WTC11 (cell line): Measurements from ENCODE around the gene THRA. TPM values are rescaled to one million over a fixed set of nuclear protein-coding genes. Genes with fewer than 3 reads are reported as not detected.

Experiments used
- ATAC-seq: fragments of 200-7000 bp; cut with Tn5 transposase; 2 replicates; pipeline ENCODE4 v1.10.0; 2021; ENCODE audit warnings: mild to moderate bottlenecking, moderate library complexity
- CTCF ChIA-PET: fragments of 300-600 bp; sonication (Branson Sonifier 250); formaldehyde crosslinking; loops from one replicate; lab custom pipeline; 2021; ENCODE audit warnings: antibody characterized with exemption; lab: Charles Lee
- POLR2A ChIA-PET: fragments of 350-600 bp; sonication (Branson Sonifier 250); formaldehyde crosslinking; loops from one replicate; lab custom pipeline; 2021; ENCODE audit warnings: antibody characterized with exemption; lab: Charles Lee
- DNase-seq: peaks from one replicate; pipeline ENCODE4 v3.0.0; 2021; ENCODE audit warnings: low spot score
- H3K27ac Mint-ChIP-seq: 2 replicates; pipeline ENCODE4 v1.8.0; 2021; ENCODE audit warnings: mixed read lengths
- H3K27me3 Mint-ChIP-seq: 2 replicates; pipeline ENCODE4 v1.8.0; 2021; ENCODE audit warnings: low read depth, mild to moderate bottlenecking, moderate library complexity, mixed read lengths
- H3K36me3 Mint-ChIP-seq: 2 replicates; pipeline ENCODE4 v1.8.0; 2021; ENCODE audit warnings: mixed read lengths
- H3K4me1 Mint-ChIP-seq: 2 replicates; pipeline ENCODE4 v1.8.0; 2022; ENCODE audit warnings: mixed read lengths
- H3K4me3 Mint-ChIP-seq: 2 replicates; pipeline ENCODE4 v1.8.0; 2021; ENCODE audit warnings: mild to moderate bottlenecking, moderate library complexity, mixed read lengths
- H3K9me3 Mint-ChIP-seq: 2 replicates; pipeline ENCODE4 v1.8.0; 2021; ENCODE audit warnings: mixed read lengths
- CBFB ChIP-seq: sonication (generic); formaldehyde crosslinking; IDR thresholded peaks from 2 replicates; pipeline ENCODE4 v1.8.1; 2022; ENCODE audit warnings: mild to moderate bottlenecking, low read depth, missing genetic modification reagents
- CREM ChIP-seq: sonication (generic); formaldehyde crosslinking; IDR thresholded peaks from 2 replicates; pipeline ENCODE4 v1.8.1; 2022; ENCODE audit warnings: mild to moderate bottlenecking, missing genetic modification reagents, moderate library complexity
- E2F4 ChIP-seq: sonication (generic); formaldehyde crosslinking; IDR thresholded peaks from 2 replicates; pipeline ENCODE4 v1.8.1; 2022; ENCODE audit warnings: low read depth, mild to moderate bottlenecking, moderate library complexity, missing genetic modification reagents, borderline replicate concordance
- FOXK1 ChIP-seq: sonication (generic); formaldehyde crosslinking; IDR thresholded peaks from 2 replicates; pipeline ENCODE4 v1.8.0; 2022; ENCODE audit warnings: mild to moderate bottlenecking, moderate library complexity, missing genetic modification reagents
- IRF2 ChIP-seq: sonication (generic); formaldehyde crosslinking; IDR thresholded peaks from 2 replicates; pipeline ENCODE4 v1.8.0; 2022; ENCODE audit warnings: low read depth, missing genetic modification reagents, borderline replicate concordance
- NFATC4 ChIP-seq: fragments of 250-450 bp; sonication (Bioruptor Pico); IDR thresholded peaks from 2 replicates; pipeline ENCODE4 v1.9.0; 2021; ENCODE audit warnings: mild to moderate bottlenecking
- PRDM15 ChIP-seq: sonication (generic); formaldehyde crosslinking; IDR thresholded peaks from 2 replicates; pipeline ENCODE4 v1.8.0; 2022; ENCODE audit warnings: missing genetic modification reagents
- TP53 ChIP-seq: sonication (generic); formaldehyde crosslinking; IDR thresholded peaks from 2 replicates; pipeline ENCODE4 v1.8.1; 2023; ENCODE audit warnings: mild to moderate bottlenecking, missing genetic modification reagents
- ZNF121 ChIP-seq: sonication (generic); formaldehyde crosslinking; IDR thresholded peaks from 2 replicates; pipeline ENCODE4 v1.8.0; 2023; ENCODE audit warnings: missing genetic modification reagents
- ZNF281 ChIP-seq: sonication (generic); formaldehyde crosslinking; IDR thresholded peaks from 2 replicates; pipeline ENCODE4 v1.8.0; 2023; ENCODE audit warnings: mild to moderate bottlenecking, missing genetic modification reagents
- ZNF425 ChIP-seq: fragments of 250-450 bp; sonication (Bioruptor Pico); conservative IDR thresholded peaks from 2 replicates; pipeline ENCODE4 v1.9.0; 2021; ENCODE audit warnings: mild to moderate bottlenecking
- ZNF671 ChIP-seq: fragments of 250-450 bp; sonication (Bioruptor Pico); IDR thresholded peaks from 2 replicates; pipeline ENCODE4 v1.8.0; 2021; ENCODE audit warnings: mild to moderate bottlenecking
- total RNA-seq: library from RNA; stranded (reverse); gene quantifications from 3 replicates; pipeline ENCODE4 v1.2.3, GENCODE V29; 2021
- TF ChIP-seq, protein P1 (sequence below): sonication (generic); formaldehyde crosslinking; IDR thresholded peaks from 2 replicates; pipeline ENCODE4 v1.8.1; 2023; ENCODE audit warnings: mild to moderate bottlenecking, missing genetic modification reagents, borderline replicate concordance

THRA gene
- total RNA-seq, 1 experiment from 2014 or later, result 15.9 TPM

- no peak overlapping the region; the same call in 1 of the 2 replicates for H3K27ac Mint-ChIP-seq
These were observed 61.7 kb downstream of the THRA start for GRCh38 chr17:40124279-40125141.

GRCh38 chr17:40129498-40129897, 66.7 kb downstream of the THRA start:
- Mint-ChIP-seq H3K27me3 (no peaks in the 10 kb centered on the region), H3K27ac (peak overlapping the region; percentile 61; the same call in 1 of the 2 replicates), H3K4me1 (peaks cover 3% of the 10 kb centered on the region), H3K4me3 (no peak overlapping the region), H3K9me3 (no peaks in the 10 kb centered on the region), H3K36me3 (peaks cover 80% of the 10 kb centered on the region)
- DNase-seq (no peak), ATAC-seq (no peak)
- CTCF ChIA-PET, result interaction anchor here (1.8 kb wide), 1 partner anchor 16 kb away, joined by 5 read pairs; no protein-coding TSS in a partner anchor
- POLR2A ChIA-PET, result interaction anchor here (1.1 kb wide), 1 partner anchor 16 kb away, joined by 3 read pairs; no protein-coding TSS in a partner anchor
- no peak for TF ChIP-seq NFATC4
- TF ChIP-seq, protein P1, sequence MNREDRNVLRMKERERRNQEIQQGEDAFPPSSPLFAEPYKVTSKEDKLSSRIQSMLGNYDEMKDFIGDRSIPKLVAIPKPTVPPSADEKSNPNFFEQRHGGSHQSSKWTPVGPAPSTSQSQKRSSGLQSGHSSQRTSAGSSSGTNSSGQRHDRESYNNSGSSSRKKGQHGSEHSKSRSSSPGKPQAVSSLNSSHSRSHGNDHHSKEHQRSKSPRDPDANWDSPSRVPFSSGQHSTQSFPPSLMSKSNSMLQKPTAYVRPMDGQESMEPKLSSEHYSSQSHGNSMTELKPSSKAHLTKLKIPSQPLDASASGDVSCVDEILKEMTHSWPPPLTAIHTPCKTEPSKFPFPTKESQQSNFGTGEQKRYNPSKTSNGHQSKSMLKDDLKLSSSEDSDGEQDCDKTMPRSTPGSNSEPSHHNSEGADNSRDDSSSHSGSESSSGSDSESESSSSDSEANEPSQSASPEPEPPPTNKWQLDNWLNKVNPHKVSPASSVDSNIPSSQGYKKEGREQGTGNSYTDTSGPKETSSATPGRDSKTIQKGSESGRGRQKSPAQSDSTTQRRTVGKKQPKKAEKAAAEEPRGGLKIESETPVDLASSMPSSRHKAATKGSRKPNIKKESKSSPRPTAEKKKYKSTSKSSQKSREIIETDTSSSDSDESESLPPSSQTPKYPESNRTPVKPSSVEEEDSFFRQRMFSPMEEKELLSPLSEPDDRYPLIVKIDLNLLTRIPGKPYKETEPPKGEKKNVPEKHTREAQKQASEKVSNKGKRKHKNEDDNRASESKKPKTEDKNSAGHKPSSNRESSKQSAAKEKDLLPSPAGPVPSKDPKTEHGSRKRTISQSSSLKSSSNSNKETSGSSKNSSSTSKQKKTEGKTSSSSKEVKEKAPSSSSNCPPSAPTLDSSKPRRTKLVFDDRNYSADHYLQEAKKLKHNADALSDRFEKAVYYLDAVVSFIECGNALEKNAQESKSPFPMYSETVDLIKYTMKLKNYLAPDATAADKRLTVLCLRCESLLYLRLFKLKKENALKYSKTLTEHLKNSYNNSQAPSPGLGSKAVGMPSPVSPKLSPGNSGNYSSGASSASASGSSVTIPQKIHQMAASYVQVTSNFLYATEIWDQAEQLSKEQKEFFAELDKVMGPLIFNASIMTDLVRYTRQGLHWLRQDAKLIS (CRISPR knock-in tag), result no peak
- TF ChIP-seq CBFB, result no peak
- no peak for TF ChIP-seq PRDM15 (CRISPR knock-in tag)
- TF ChIP-seq TP53 (CRISPR knock-in tag), result no peak
- TF ChIP-seq CREM (CRISPR knock-in tag), result no peak

More at GRCh38 chr17:40124279-40125141, 61.7 kb downstream of the THRA start:
- ChIA-PET POLR2A (interaction anchor here (0.7 to 3.1 kb wide), 8 partner anchors 9 to 1271 kb away, joined by 3 to 28 read pairs (median 5); partner anchors contain the start of genes CASC3, NR1D1 and WIPF2), CTCF (interaction anchor here (1.1 to 5.3 kb wide), 6 partner anchors 13 to 89 kb away, joined by 4 to 120 read pairs (median 8); partner anchors contain the start of gene NR1D1)
- H3K36me3 Mint-ChIP-seq, result peaks cover 33% of the 10 kb centered on the region
- peak overlapping the region; percentile 98 for H3K4me3 Mint-ChIP-seq
- ATAC-seq, result 0 out of 2 replicates have a peak, but pooled peaks have one; percentile 4
- no peak for TF ChIP-seq ZNF281 (CRISPR knock-in tag)
- no peak for TF ChIP-seq E2F4 (CRISPR knock-in tag)
- TF ChIP-seq CBFB, result no peak
- TF ChIP-seq ZNF671 (CRISPR knock-in tag), result no peak
- no peak for TF ChIP-seq IRF2 (CRISPR knock-in tag)
- TF ChIP-seq ZNF425 (CRISPR knock-in tag), result no peak
- TF ChIP-seq ZNF121 (CRISPR knock-in tag), result no peak
- TF ChIP-seq FOXK1 (CRISPR knock-in tag), result no peak
- H3K27me3 Mint-ChIP-seq, result no peaks in the 10 kb centered on the region
- H3K9me3 Mint-ChIP-seq, result no peaks in the 10 kb centered on the region
- DNase-seq, result no peak
- H3K4me1 Mint-ChIP-seq, result peaks cover 20% of the 10 kb centered on the region
